Neural crest cell (in vitro differentiated cells): ENCODE data around the gene ARV1. TPM values are rescaled to one million over a fixed set of nuclear protein-coding genes. Genes with fewer than 3 reads are reported as not detected.
"Not testable (repeated sequence)": the region's sequence is repeated elsewhere in the genome, so short reads cannot be mapped to it uniquely, and the experiment has no call there.

Experiments used
- DNase-seq: peaks from one replicate; pipeline ENCODE4 v3.0.0; 2021; ENCODE audit warnings: low read depth, mixed read lengths, low spot score
- H3K27ac Mint-ChIP-seq: one replicate; pipeline ENCODE4 v1.8.0; 2021; ENCODE audit warnings: mild to moderate bottlenecking, mixed read lengths; ENCODE audit not compliant: unreplicated experiment
- H3K27me3 Mint-ChIP-seq: 2 replicates; pipeline ENCODE4 v1.8.0; 2021; ENCODE audit warnings: low read depth, mild to moderate bottlenecking, mixed read lengths
- H3K36me3 Mint-ChIP-seq: 2 replicates; pipeline ENCODE4 v1.8.0; 2021; ENCODE audit warnings: low read depth, mild to moderate bottlenecking, mixed read lengths
- H3K4me1 Mint-ChIP-seq: 2 replicates; pipeline ENCODE4 v1.8.0; 2021; ENCODE audit warnings: mixed read lengths
- H3K4me3 Mint-ChIP-seq: one replicate; pipeline ENCODE4 v1.8.0; 2021; ENCODE audit warnings: mild to moderate bottlenecking, mixed read lengths
- H3K9me3 Mint-ChIP-seq: 2 replicates; pipeline ENCODE4 v1.8.0; 2021; ENCODE audit warnings: mixed read lengths
- total RNA-seq: library from RNA; stranded (reverse); gene quantifications from 2 replicates; pipeline ENCODE4 v1.2.1, GENCODE V29; 2021
- TF ChIP-seq, protein P1 (sequence below): fragments of 200-600 bp; sonication (generic); conservative IDR thresholded peaks from 2 replicates; pipeline ENCODE4 v1.5.0; 2021; ENCODE audit warnings: antibody characterized with exemption, mild to moderate bottlenecking

Gene ARV1
- total RNA-seq, 1 donor from 2014 or later, result 19.2 TPM

DNA sequence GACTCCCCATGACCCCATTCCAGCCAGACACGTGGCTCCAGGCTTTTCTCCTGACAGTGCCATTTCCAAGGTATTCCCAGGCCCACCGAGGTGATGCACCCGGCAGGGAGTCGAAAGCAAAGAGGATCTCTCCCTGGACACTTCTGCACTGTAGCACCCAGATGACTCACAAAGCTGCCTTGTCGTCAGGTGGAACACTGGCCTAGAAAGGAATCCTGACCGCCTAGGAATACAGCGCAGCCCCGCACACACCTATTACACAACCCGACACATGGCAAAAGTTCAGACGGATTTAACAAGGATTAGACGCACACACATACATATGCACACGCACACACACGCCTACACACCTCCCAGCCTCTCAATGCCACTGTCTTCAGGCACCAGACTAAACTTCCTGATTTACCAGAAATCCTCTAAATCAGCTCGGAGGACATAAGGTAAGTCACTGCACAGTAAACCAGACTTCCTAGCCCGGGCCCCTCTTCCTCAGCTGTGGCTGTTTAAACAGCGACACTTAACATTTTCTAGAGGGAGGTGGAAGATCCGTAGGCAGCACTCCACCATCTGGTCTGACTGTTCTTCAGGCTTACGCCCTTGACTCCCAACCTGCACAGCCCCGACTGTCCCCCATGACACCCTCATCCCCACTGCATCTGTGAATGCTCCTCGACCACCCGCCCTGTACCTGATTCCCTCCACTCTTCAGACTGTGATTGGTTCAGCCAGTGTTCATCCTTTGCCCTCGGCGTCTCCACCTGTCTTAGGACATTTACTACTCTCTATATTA, 48.4 kb downstream of the ARV1 start:
- Mint-ChIP-seq H3K27me3 (no peaks in the 10 kb centered on the region), H3K27ac (peak overlapping the region; percentile 54), H3K36me3 (peaks cover 7% of the 10 kb centered on the region), H3K4me3 (no peak overlapping the region), H3K4me1 (peaks cover 11% of the 10 kb centered on the region), H3K9me3 (no peaks in the 10 kb centered on the region)
- no peak for DNase-seq
- TF ChIP-seq, protein P1, sequence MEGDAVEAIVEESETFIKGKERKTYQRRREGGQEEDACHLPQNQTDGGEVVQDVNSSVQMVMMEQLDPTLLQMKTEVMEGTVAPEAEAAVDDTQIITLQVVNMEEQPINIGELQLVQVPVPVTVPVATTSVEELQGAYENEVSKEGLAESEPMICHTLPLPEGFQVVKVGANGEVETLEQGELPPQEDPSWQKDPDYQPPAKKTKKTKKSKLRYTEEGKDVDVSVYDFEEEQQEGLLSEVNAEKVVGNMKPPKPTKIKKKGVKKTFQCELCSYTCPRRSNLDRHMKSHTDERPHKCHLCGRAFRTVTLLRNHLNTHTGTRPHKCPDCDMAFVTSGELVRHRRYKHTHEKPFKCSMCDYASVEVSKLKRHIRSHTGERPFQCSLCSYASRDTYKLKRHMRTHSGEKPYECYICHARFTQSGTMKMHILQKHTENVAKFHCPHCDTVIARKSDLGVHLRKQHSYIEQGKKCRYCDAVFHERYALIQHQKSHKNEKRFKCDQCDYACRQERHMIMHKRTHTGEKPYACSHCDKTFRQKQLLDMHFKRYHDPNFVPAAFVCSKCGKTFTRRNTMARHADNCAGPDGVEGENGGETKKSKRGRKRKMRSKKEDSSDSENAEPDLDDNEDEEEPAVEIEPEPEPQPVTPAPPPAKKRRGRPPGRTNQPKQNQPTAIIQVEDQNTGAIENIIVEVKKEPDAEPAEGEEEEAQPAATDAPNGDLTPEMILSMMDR, result no peak

DNA sequence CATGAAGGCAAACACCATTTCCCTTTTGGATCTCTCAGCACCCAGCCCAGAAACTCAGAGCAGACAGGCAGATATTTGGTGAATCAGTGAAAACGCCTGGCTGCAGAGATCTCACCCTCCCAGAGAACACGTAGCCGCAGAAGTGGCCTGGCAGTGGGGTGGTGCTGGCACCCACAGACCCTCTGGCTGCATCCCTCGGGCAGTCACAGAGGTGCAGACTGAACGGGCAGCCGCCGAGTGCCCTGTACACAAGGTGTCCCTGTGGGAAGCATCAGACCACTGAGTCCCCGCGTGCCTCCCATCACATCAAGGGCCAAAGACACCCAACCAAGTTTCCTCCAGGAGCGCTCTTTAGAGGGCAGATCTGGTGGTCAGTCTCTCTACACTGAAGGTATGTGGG, 49.1 kb downstream of the ARV1 start:
- no peaks in the 10 kb centered on the region for H3K9me3 Mint-ChIP-seq
- TF ChIP-seq, protein P1, result no peak
- peak overlapping the region; percentile 54 for H3K27ac Mint-ChIP-seq
- no peaks in the 10 kb centered on the region for H3K27me3 Mint-ChIP-seq
- H3K4me1 Mint-ChIP-seq, result peaks cover 11% of the 10 kb centered on the region
- peaks cover 5% of the 10 kb centered on the region for H3K36me3 Mint-ChIP-seq
- no peak for DNase-seq
- H3K4me3 Mint-ChIP-seq, result no peak overlapping the region

DNA sequence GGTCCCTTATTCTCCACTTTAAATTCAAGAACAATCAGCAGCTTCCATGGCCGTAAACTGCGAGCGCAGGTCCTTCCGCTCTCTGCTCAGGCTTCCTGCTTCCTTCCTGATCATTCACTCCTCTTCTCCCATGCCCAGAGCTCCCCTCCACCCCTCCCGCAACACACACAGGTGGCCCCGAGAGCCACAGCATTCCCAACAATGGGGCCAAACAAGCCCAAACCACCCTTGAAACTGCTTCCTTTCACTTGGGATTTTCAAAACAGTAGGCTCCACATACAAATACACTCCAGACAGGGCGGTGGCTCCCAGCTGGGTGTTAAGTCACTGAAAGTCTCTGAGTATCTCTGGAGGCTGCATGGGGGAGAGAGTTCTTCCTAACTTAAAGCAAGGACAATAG, 49.8 kb downstream of the ARV1 start:
- no peak for DNase-seq
- Mint-ChIP-seq H3K9me3 (no peaks in the 10 kb centered on the region), H3K4me1 (peaks cover 11% of the 10 kb centered on the region), H3K27me3 (no peaks in the 10 kb centered on the region), H3K4me3 (no peak overlapping the region), H3K36me3 (peaks cover 4% of the 10 kb centered on the region), H3K27ac (no peak overlapping the region)
- TF ChIP-seq, protein P1, result no peak

DNA sequence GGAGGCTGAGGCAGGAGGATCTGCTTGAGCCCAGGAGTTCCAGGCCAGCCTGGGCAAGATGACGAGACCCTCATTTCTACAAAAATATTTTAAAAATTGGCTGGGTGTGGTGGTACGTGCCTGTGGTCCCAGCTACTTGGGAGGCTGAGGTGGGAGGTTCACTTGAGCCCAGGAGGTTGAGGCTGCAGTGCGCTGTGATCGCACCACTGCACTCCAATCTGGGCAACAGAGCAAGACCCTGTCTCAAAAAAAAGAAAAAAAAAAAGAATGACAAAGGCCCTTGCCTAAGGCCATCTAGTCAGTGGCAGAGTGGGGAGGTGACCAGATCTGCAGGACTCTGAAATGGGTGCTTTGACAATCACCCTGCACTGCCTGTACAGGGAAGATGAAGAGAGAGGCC, 50.4 kb downstream of the ARV1 start:
- H3K4me1 Mint-ChIP-seq, result peaks cover 11% of the 10 kb centered on the region
- H3K9me3 Mint-ChIP-seq, H3K27me3 Mint-ChIP-seq, H3K27ac Mint-ChIP-seq, DNase-seq, H3K4me3 Mint-ChIP-seq, H3K36me3 Mint-ChIP-seq: not testable (repeated sequence)

DNA sequence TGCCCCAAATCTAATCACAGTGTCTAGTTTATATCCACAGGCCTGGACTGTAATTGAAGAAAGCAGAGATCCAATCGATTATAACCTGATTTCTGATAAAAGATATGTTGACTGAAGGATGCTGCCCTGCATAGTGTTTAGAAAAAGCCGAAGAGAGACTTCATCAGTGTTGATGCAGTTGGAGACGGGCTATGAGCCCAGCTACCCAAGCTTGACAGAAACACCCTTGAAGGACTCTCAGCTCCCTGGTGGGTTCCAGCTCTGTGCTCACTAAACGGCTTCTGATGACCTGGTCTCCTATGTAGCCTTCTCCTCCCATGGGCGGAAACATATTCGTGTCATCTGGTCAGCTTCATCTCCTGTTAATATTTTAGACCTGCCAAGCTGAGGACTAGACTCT, 50.9 kb downstream of the ARV1 start:
- peaks cover 4% of the 10 kb centered on the region for H3K36me3 Mint-ChIP-seq
- peaks cover 11% of the 10 kb centered on the region for H3K4me1 Mint-ChIP-seq
- no peaks in the 10 kb centered on the region for H3K27me3 Mint-ChIP-seq
- TF ChIP-seq, protein P1, result no peak
- no peak overlapping the region for H3K27ac Mint-ChIP-seq
- no peak for DNase-seq
- no peaks in the 10 kb centered on the region for H3K9me3 Mint-ChIP-seq
- H3K4me3 Mint-ChIP-seq, result no peak overlapping the region

DNA sequence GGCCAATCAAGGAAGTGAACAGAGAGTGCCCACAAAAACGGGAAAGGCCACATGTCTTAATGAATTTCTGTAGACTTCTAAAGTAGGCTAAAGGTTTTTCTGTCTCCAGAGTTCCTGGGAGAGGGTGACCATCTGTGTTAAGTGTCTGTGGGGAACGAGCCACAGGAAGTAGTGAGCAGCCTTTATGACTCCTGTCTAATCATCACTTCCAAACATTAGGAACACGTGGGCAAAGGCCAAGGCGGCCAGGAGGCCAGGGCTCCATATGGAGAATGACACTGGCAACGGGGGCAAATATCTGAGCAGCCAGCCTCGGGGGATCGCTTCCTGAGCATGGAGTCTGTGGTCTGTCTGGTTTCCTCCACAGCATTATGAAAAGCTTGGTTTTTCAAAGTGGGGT, 54.1 kb downstream of the ARV1 start:
- H3K36me3 Mint-ChIP-seq, result peaks cover 6% of the 10 kb centered on the region
- H3K4me1 Mint-ChIP-seq, result peaks cover 12% of the 10 kb centered on the region

More for the DNA sequence above, 54.1 kb downstream of the ARV1 start:
- no peak overlapping the region for H3K4me3 Mint-ChIP-seq
- no peak overlapping the region for H3K27ac Mint-ChIP-seq
- no peaks in the 10 kb centered on the region for H3K9me3 Mint-ChIP-seq
- no peak for DNase-seq
- peaks cover 5% of the 10 kb centered on the region for H3K27me3 Mint-ChIP-seq
- TF ChIP-seq, protein P1, result no peak
